ENCODE data around the gene MCM3.

GRCh38 chr6:52227495-52227894, 57.0 kb downstream of the MCM3 start:
- no peak for TF ChIP-seq CTCF (conservative IDR thresholded peaks at IDR 0.05; ENCODE audit: low read length)
- no peak for TF ChIP-seq EZH2phosphoT487 (IDR thresholded peaks at IDR 0.05; ENCODE audit: borderline replicate concordance)

All from Loucy (cell line).